OCI-LY3 (cell line): ENCODE measurements around the gene MYLK3.

Experiments
- H2AFZ ChIP-seq: fragments of 200-600, 300-600 bp; shearing (Covaris generic); 2 replicates; pipeline ENCODE4 v1.6.0; 2014; ENCODE audit warnings: antibody characterized with exemption, low read depth, low read length
- H3K27ac ChIP-seq: fragments of 200-600, 300-600 bp; sonication (generic); 2 replicates; pipeline ENCODE4 v1.5.1; 2014; ENCODE audit warnings: mild to moderate bottlenecking, low read length, moderate library complexity, mixed read lengths
- H3K27me3 ChIP-seq: fragments of 200-600, 300-600 bp; sonication (generic); 2 replicates; pipeline ENCODE4 v1.6.1; 2014; ENCODE audit warnings: low read depth, low read length, mixed read lengths
- H3K36me3 ChIP-seq: fragments of 200-600, 300-600 bp; sonication (generic); replicated peaks from 2 replicates; pipeline ENCODE3; 2014; ENCODE audit warnings: low read depth, low read length, mixed read lengths
- H3K4me1 ChIP-seq: fragments of 300-600, 200-600 bp; sonication (generic); 2 replicates; pipeline ENCODE4 v1.6.1; 2014; ENCODE audit warnings: low read length, mixed read lengths
- H3K4me2 ChIP-seq: fragments of 200-600, 300-600 bp; sonication (generic); 2 replicates; pipeline ENCODE4 v1.6.1; 2014; ENCODE audit warnings: low read length, mixed read lengths
- H3K4me3 ChIP-seq: fragments of 300-600, 200-600 bp; sonication (generic); 2 replicates; pipeline ENCODE4 v1.5.1; 2014; ENCODE audit warnings: antibody characterized with exemption, mild to moderate bottlenecking, low read length, moderate library complexity
- H3K79me2 ChIP-seq: fragments of 300-600, 200-600 bp; shearing (Covaris generic); 2 replicates; pipeline ENCODE4 v1.6.1; 2014; ENCODE audit warnings: mild to moderate bottlenecking, low read length, mixed read lengths
- H3K9ac ChIP-seq: fragments of 300-600, 200-600 bp; shearing (Covaris generic); 2 replicates; pipeline ENCODE4 v1.6.0; 2014; ENCODE audit warnings: mild to moderate bottlenecking, low read length, moderate library complexity
- H3K9me3 ChIP-seq: fragments of 200-600, 300-600 bp; shearing (Covaris generic); 2 replicates; pipeline ENCODE4 v1.6.1; 2014; ENCODE audit warnings: low read length, mixed read lengths; ENCODE audit not compliant: insufficient read depth
- H4K20me1 ChIP-seq: fragments of 200-600, 300-600 bp; sonication (generic); 2 replicates; pipeline ENCODE4 v1.6.1; 2016; ENCODE audit warnings: low read length, mixed read lengths; ENCODE audit not compliant: insufficient read depth
- CTCF ChIP-seq: fragments of 200-600, 300-600 bp; sonication (generic); IDR thresholded peaks from 2 replicates; pipeline ENCODE4 v1.5.1; 2014; ENCODE audit warnings: antibody characterized with exemption, low read length, low read depth
- EZH2phosphoT487 ChIP-seq: fragments of 200-600 bp; shearing (Covaris generic); IDR thresholded peaks from 2 replicates; pipeline ENCODE4 v1.6.1; 2018; ENCODE audit warnings: antibody characterized with exemption, mixed run types, low read depth

MYLK3 gene

GRCh38 chr16:46693598-46693997, 54.5 kb downstream of the MYLK3 start:
- peaks cover 13% of the 10 kb centered on the region for H4K20me1 ChIP-seq
- no peak overlapping the region for H3K27ac ChIP-seq
- H3K4me3 ChIP-seq: no peak overlapping the region
- no peak for TF ChIP-seq CTCF
- TF ChIP-seq EZH2phosphoT487: no peak
- H3K4me1 ChIP-seq: peaks cover 18% of the 10 kb centered on the region
- H3K9me3 ChIP-seq: no peaks in the 10 kb centered on the region
- H3K4me2 ChIP-seq: no peak overlapping the region
- H3K27me3 ChIP-seq: no peaks in the 10 kb centered on the region
- peaks cover 54% of the 10 kb centered on the region for H3K36me3 ChIP-seq
- H3K79me2 ChIP-seq: peaks cover 34% of the 10 kb centered on the region
- no peak overlapping the region for H2AFZ ChIP-seq
- no peak overlapping the region for H3K9ac ChIP-seq

- Histone ChIP-seq H3K27ac (no peak overlapping the region), H2AFZ (no peak overlapping the region), H3K27me3 (no peaks in the 10 kb centered on the region), H3K4me1 (peaks cover 31% of the 10 kb centered on the region), H3K4me2 (peak overlapping the region; percentile 87; the same call in 1 of the 2 replicates), H3K36me3 (peaks cover 41% of the 10 kb centered on the region), H3K9ac (no peak overlapping the region), H4K20me1 (peaks cover 27% of the 10 kb centered on the region), H3K4me3 (no peak overlapping the region), H3K9me3 (no peaks in the 10 kb centered on the region), H3K79me2 (peaks cover 53% of the 10 kb centered on the region)
- TF ChIP-seq EZH2phosphoT487 (no peak), CTCF (no peak)
Observed at GRCh38 chr16:46691726-46692125, 56.4 kb downstream of the MYLK3 start.

- H3K4me3 ChIP-seq: peak overlapping the region; percentile 83
- TF ChIP-seq EZH2phosphoT487: no peak
- H4K20me1 ChIP-seq: peaks cover 33% of the 10 kb centered on the region
- no peaks in the 10 kb centered on the region for H3K9me3 ChIP-seq
- peaks cover 64% of the 10 kb centered on the region for H3K79me2 ChIP-seq
- peak overlapping the region; percentile 79 for H3K27ac ChIP-seq
- peaks cover 31% of the 10 kb centered on the region for H3K4me1 ChIP-seq
- no peak overlapping the region for H2AFZ ChIP-seq
- peak overlapping the region; percentile 86 for H3K9ac ChIP-seq
- H3K4me2 ChIP-seq: peak overlapping the region; percentile 87
- H3K27me3 ChIP-seq: no peaks in the 10 kb centered on the region
- peaks cover 31% of the 10 kb centered on the region for H3K36me3 ChIP-seq
Observed at GRCh38 chr16:46690281-46691178, 57.6 kb downstream of the MYLK3 start.

- no peak for TF ChIP-seq EZH2phosphoT487
- TF ChIP-seq CTCF: peak; percentile 57
- Histone ChIP-seq H3K4me1 (peaks cover 31% of the 10 kb centered on the region), H3K4me3 (peak within 1 kb of the TSS; percentile 83), H3K36me3 (peaks cover 22% of the 10 kb centered on the region), H3K27me3 (no peaks in the 10 kb centered on the region), H2AFZ (peak within 1 kb of the TSS; percentile 73; the same call in 1 of the 2 replicates), H4K20me1 (peaks cover 42% of the 10 kb centered on the region), H3K79me2 (peaks cover 74% of the 10 kb centered on the region), H3K4me2 (peak within 1 kb of the TSS; percentile 87), H3K27ac (peak within 1 kb of the TSS; percentile 79), H3K9me3 (no peaks in the 10 kb centered on the region), H3K9ac (peak within 1 kb of the TSS; percentile 86)
Observed at GRCh38 chr16:46689365-46690280, 58.5 kb downstream of the MYLK3 start, which contains the start of gene ORC6. ORC6 (plus strand) TSS chr16:46689659; CDS start chr16:46689706, 47 bp downstream.
